ENCODE data around the gene DENND10. TPM values are rescaled to one million over a fixed set of nuclear protein-coding genes. Genes with fewer than 3 reads are reported as not detected.

DENND10 gene
- total and polyA plus RNA-seq, 2 donors (not counting 3 experiments of a cell fraction or from before 2014, with no cell fraction given), result 39.1 to 50.1 TPM

- no TSS peak for BruUV-seq (replicated peaks)
- H3K9me3 ChIP-seq (replicated peaks; ENCODE audit: control insufficient read depth, insufficient read depth, low read length), result no peaks in the 10 kb centered on the region
- H4K20me1 ChIP-seq (replicated peaks; ENCODE audit: control insufficient read depth, extremely low read depth, insufficient read depth, low read length), result no peaks in the 10 kb centered on the region
- H3K27ac ChIP-seq (ENCODE audit: insufficient read depth, low read depth, low read length), result no peak overlapping the region
- FAIRE-seq (no peak), DNase-seq (ENCODE audit: low read depth, low spot score) (no peak)
- peaks cover 39% of the 10 kb centered on the region for H3K79me2 ChIP-seq (ENCODE audit: control insufficient read depth, insufficient read depth, low read length)
- ChIA-PET CTCF (interaction anchor here (0.7 kb wide), 1 partner anchor 26 kb away, joined by 4 read pairs; no protein-coding TSS in a partner anchor), POLR2A (no interaction called here)
- H3K36me3 ChIP-seq (ENCODE audit: control insufficient read depth in 2 of 2, extremely low read depth in 1 of 2, insufficient read depth in 2 of 2, low read length in 2 of 2), result peaks cover 16 to 35% of the 10 kb centered on the region in 2 experiments
- no peak overlapping the region for H3K9ac ChIP-seq (replicated peaks; ENCODE audit: extremely low read depth, insufficient read depth, low read length)
- peaks cover 11% of the 10 kb centered on the region for H3K4me1 ChIP-seq (ENCODE audit: control insufficient read depth, extremely low read depth, insufficient read depth, low read length)
- H3K4me2 ChIP-seq (ENCODE audit: insufficient read depth, low read length), result no peak overlapping the region
- intact Hi-C loops (cut with micrococcal nuclease), result no loop called here
- dilution Hi-C loops (cut with MboI; ENCODE audit: extremely low pct_ligation_motif_present, low sequenced_read_pairs), result no loop called here
- H3K4me3 ChIP-seq (replicated peaks in 1 of 3; ENCODE audit: insufficient read depth in 1 of 3, low read depth in 1 of 3, low read length in 3 of 3), result no peak overlapping the region
- H3K27me3 ChIP-seq (ENCODE audit: control insufficient read depth in 2 of 2, insufficient read depth in 2 of 2, low read length in 2 of 2), result no peaks in the 10 kb centered on the region
- H2AFZ ChIP-seq (ENCODE audit: low read depth, low read length), result no peak overlapping the region
- no peaks in the 10 kb centered on the region for H3K9me1 ChIP-seq (replicated peaks; ENCODE audit: control insufficient read depth, extremely low read depth, insufficient read depth, low read length)
- TF ChIP-seq MAX (IDR thresholded peaks at IDR 0.05; ENCODE audit: insufficient read depth, insufficient read length), result no peak
- no peak for TF ChIP-seq GATA2 (IDR thresholded peaks at IDR 0.05; ENCODE audit: insufficient read depth, insufficient read length, low read depth, low read length)
These were observed 70.2 kb downstream of the DENND10 start for GRCh38 chr10:119174109-119174508.

- Histone ChIP-seq H4K20me1 (replicated peaks; ENCODE audit: control insufficient read depth, extremely low read depth, insufficient read depth, low read length) (no peaks in the 10 kb centered on the region), H3K9ac (replicated peaks; ENCODE audit: extremely low read depth, insufficient read depth, low read length) (no peak overlapping the region), H3K4me3 (replicated peaks in 1 of 3; ENCODE audit: insufficient read depth in 1 of 3, low read depth in 1 of 3, low read length in 3 of 3) (no peak overlapping the region), H2AFZ (ENCODE audit: low read depth, low read length) (no peak overlapping the region), H3K79me2 (ENCODE audit: control insufficient read depth, insufficient read depth, low read length) (peaks cover 39% of the 10 kb centered on the region), H3K4me1 (ENCODE audit: control insufficient read depth, extremely low read depth, insufficient read depth, low read length) (peaks cover 12% of the 10 kb centered on the region), H3K27ac (ENCODE audit: insufficient read depth, low read depth, low read length) (no peak overlapping the region), H3K4me2 (ENCODE audit: insufficient read depth, low read length) (no peak overlapping the region), H3K36me3 (ENCODE audit: control insufficient read depth in 2 of 2, extremely low read depth in 1 of 2, insufficient read depth in 2 of 2, low read length in 2 of 2) (peaks cover 15 to 28% of the 10 kb centered on the region in 2 experiments), H3K27me3 (ENCODE audit: control insufficient read depth in 2 of 2, insufficient read depth in 2 of 2, low read length in 2 of 2) (no peaks in the 10 kb centered on the region), H3K9me3 (replicated peaks; ENCODE audit: control insufficient read depth, insufficient read depth, low read length) (no peaks in the 10 kb centered on the region), H3K9me1 (replicated peaks; ENCODE audit: control insufficient read depth, extremely low read depth, insufficient read depth, low read length) (no peaks in the 10 kb centered on the region)
- ChIA-PET CTCF (no interaction called here), POLR2A (no interaction called here)
- no peak for TF ChIP-seq EZH2 (IDR thresholded peaks at IDR 0.05; ENCODE audit: borderline replicate concordance, low read depth, low read length, severe bottlenecking)
- TF ChIP-seq FOS (IDR thresholded peaks at IDR 0.05; ENCODE audit: borderline replicate concordance, insufficient read depth, low read length), result no peak
- TF ChIP-seq MAX (IDR thresholded peaks at IDR 0.05; ENCODE audit: insufficient read depth, insufficient read length), result no peak
- no peak for TF ChIP-seq CTCF (IDR thresholded peaks at IDR 0.05; ENCODE audit: extremely low read depth in 1 of 2, insufficient read depth in 1 of 2, low read depth in 1 of 2, low read length in 2 of 2)
- intact Hi-C loops (cut with micrococcal nuclease), result no loop called here
- FAIRE-seq, result no peak
- BruUV-seq (replicated peaks), result no TSS peak
- dilution Hi-C loops (cut with MboI; ENCODE audit: extremely low pct_ligation_motif_present, low sequenced_read_pairs), result no loop called here
- DNase-seq (ENCODE audit: low read depth, low spot score), result no peak
These were observed 72.3 kb downstream of the DENND10 start for GRCh38 chr10:119176166-119176565.
